Kidney epithelial cell (primary cell): ENCODE results near the gene GNB2. TPM values are rescaled to one million over a fixed set of nuclear protein-coding genes. Genes with fewer than 3 reads are reported as not detected.

Experiments
- DNase-seq: peaks from one replicate; pipeline ENCODE4 v3.0.0-alpha.2; 2010; ENCODE audit warnings: low read depth
- H3K27me3 ChIP-seq: 2 replicates; pipeline ENCODE4 v1.6.0; 2011; ENCODE audit warnings: low read length; ENCODE audit not compliant: control insufficient read depth, insufficient read depth
- H3K36me3 ChIP-seq: 2 replicates; pipeline ENCODE4 v1.5.1; 2011; ENCODE audit warnings: low read length; ENCODE audit not compliant: control insufficient read depth, insufficient read depth
- H3K4me3 ChIP-seq: 2 replicates; pipeline ENCODE4 v1.5.1; 2011; ENCODE audit warnings: low read depth, mild to moderate bottlenecking, control low read depth, low read length
- CTCF ChIP-seq: IDR thresholded peaks from 2 replicates; pipeline ENCODE4 v1.5.1; 2011; ENCODE audit warnings: mild to moderate bottlenecking, moderate library complexity, low read length, control low read depth, inconsistent platforms; ENCODE audit not compliant: insufficient read depth, poor library complexity, severe bottlenecking
- total RNA-seq: library from RNA; depleted of rRNA; stranded (reverse); fragments of >200 nt; gene quantifications from 2 replicates; pipeline ENCODE4 v1.2.3, GENCODE V29; 2015

Gene GNB2
- total RNA-seq, 1 donor from 2014 or later: 330 TPM

GRCh38 chr7:100675581-100676350 is 2.2 kb downstream of the GNB2 start:
- no peaks in the 10 kb centered on the region for H3K27me3 ChIP-seq
- no peak for TF ChIP-seq CTCF
- peak overlapping the region; percentile 94 for H3K4me3 ChIP-seq
- H3K36me3 ChIP-seq: peaks cover 5% of the 10 kb centered on the region
- no peak for DNase-seq

- Histone ChIP-seq H3K36me3 (peaks cover 5% of the 10 kb centered on the region), H3K27me3 (no peaks in the 10 kb centered on the region), H3K4me3 (peak overlapping the region; percentile 94)
- no peak for DNase-seq
- no peak for TF ChIP-seq CTCF
These were observed 3.2 kb downstream of the GNB2 start for GRCh38 chr7:100676501-100677306.

- DNase-seq: no peak
- TF ChIP-seq CTCF: no peak
- H3K36me3 ChIP-seq: peaks cover 7% of the 10 kb centered on the region
- no peaks in the 10 kb centered on the region for H3K27me3 ChIP-seq
- no peak overlapping the region for H3K4me3 ChIP-seq
These were observed 4.0 kb downstream of the GNB2 start for GRCh38 chr7:100677308-100678267.

- Histone ChIP-seq H3K4me3 (no peak overlapping the region), H3K27me3 (no peaks in the 10 kb centered on the region), H3K36me3 (peaks cover 7% of the 10 kb centered on the region)
- no peak for DNase-seq
- TF ChIP-seq CTCF: no peak
These were observed 4.9 kb downstream of the GNB2 start for GRCh38 chr7:100678291-100678984.
